ENCODE measurements around the gene SNRPD3.
"Not testable (repeated sequence)": the region's sequence is repeated elsewhere in the genome, so short reads cannot be mapped to it uniquely, and the experiment has no call there.

The SNRPD3 gene

DNA sequence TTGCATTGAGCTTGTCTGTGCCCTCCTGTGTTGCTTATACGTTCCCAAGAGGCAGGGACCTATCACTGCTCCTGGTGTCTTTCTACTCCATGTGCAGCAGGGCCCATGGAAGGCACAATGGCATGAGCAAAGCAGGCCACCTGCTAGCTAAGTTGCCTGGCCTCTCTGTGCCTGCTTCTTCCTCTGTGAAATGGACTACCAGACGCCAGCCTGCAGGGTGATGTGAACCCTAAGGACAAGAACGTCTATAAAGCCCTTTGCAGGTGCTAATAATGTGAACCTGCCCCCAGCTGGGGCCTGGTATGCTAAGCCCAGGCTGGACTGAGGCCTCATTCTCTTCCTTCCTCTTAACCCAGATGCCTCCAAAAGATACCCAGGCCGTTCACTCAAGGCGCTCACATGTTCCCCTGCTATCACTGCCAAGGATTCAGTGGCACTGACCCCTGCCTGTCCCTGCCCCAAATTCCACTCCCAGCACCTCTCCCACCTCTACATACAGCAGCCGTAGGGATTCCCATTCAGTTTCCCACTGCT lies 4.8 kb upstream of the SNRPD3 start:
- H3K27ac ChIP-seq (ENCODE audit: low read length): no peak overlapping the region
- H3K36me3 ChIP-seq (ENCODE audit: control insufficient read depth, insufficient read depth, low read length): peaks cover 18% of the 10 kb centered on the region
- no peak for DNase-seq (ENCODE audit: low read depth, low spot score)
- H3K4me3 ChIP-seq (ENCODE audit: low read length): no peak overlapping the region
- H3K27me3 ChIP-seq (ENCODE audit: control insufficient read depth, insufficient read depth, low read length): no peaks in the 10 kb centered on the region
- no CpG with 5 or more reads among the region's 6 CpGs for WGBS (ENCODE audit: insufficient coverage, insufficient read length)
- no peaks in the 10 kb centered on the region for H3K9me3 ChIP-seq (ENCODE audit: control insufficient read depth, insufficient read depth, low read length)
- no peaks in the 10 kb centered on the region for H3K4me1 ChIP-seq (ENCODE audit: control insufficient read depth, insufficient read depth, low read length)

- H3K4me3 ChIP-seq (ENCODE audit: low read length); H3K27ac ChIP-seq (ENCODE audit: low read length); H3K4me1 ChIP-seq (ENCODE audit: control insufficient read depth, insufficient read depth, low read length); H3K36me3 ChIP-seq (ENCODE audit: control insufficient read depth, insufficient read depth, low read length); DNase-seq (ENCODE audit: low read depth, low spot score); H3K27me3 ChIP-seq (ENCODE audit: control insufficient read depth, insufficient read depth, low read length); H3K9me3 ChIP-seq (ENCODE audit: control insufficient read depth, insufficient read depth, low read length): not testable (repeated sequence)
- no CpG with 5 or more reads among the region's 10 CpGs for WGBS (ENCODE audit: insufficient coverage, insufficient read length)
Measured at GRCh38 chr22:24552503-24553286, 3.1 kb upstream of the SNRPD3 start.

DNA sequence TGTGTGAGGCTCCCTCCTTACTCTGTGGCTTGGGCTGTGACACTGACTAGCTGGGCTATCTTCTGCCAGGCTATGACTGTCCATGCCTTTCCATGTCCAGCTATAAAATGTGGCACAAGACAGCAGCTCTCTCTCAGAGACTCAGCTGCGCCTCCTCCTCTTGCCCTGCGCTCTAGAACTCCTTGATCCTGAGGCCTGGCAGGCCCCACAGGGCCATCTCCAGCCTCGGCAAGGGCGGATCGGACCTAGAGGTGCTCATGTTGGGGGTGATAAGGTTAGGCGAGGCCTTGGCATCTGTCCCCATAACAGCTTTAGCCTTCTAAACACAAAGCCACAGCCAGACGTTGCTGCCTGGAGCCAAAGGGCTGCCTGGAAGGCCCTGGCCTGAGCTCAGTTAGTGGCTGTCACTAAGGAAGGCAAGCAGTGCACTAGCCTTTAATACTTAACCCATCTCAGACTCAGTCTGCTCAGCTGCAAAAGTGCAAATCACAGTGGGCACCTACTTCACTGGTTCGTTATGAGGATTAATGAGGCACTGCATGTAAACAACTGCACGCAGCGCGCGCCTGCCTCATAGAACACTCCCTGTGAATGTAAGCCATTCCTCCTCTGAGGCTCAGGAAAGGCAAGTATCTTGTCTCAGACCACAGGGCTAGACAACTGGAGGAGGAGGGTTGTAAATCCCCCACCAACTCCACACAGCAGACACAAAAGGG lies 2.0 kb upstream of the SNRPD3 start:
- Histone ChIP-seq H3K27me3 (ENCODE audit: control insufficient read depth, insufficient read depth, low read length) (no peaks in the 10 kb centered on the region), H3K4me3 (ENCODE audit: low read length) (peak overlapping the region; percentile 94; the same call in 1 of the 2 replicates), H3K27ac (ENCODE audit: low read length) (no peak overlapping the region), H3K9me3 (ENCODE audit: control insufficient read depth, insufficient read depth, low read length) (no peaks in the 10 kb centered on the region), H3K36me3 (ENCODE audit: control insufficient read depth, insufficient read depth, low read length) (peaks cover 5% of the 10 kb centered on the region), H3K4me1 (ENCODE audit: control insufficient read depth, insufficient read depth, low read length) (no peaks in the 10 kb centered on the region)
- no CpG with 5 or more reads among the region's 12 CpGs for WGBS (ENCODE audit: insufficient coverage, insufficient read length)
- no peak for DNase-seq (ENCODE audit: low read depth, low spot score)

GRCh38 chr22:24554313-24555164 lies 1.3 kb upstream of the SNRPD3 start, which contains the start of gene GUCD1:
Gene GUCD1 (minus strand): TSS chr22:24555138. CDS start chr22:24554991, 147 bp downstream.
- WGBS (ENCODE audit: insufficient coverage, insufficient read length): no CpG with 5 or more reads among the region's 64 CpGs
- peak within 1 kb of the TSS; percentile 94 for H3K4me3 ChIP-seq (ENCODE audit: low read length)
- no peak within 1 kb of the TSS for H3K27ac ChIP-seq (ENCODE audit: low read length)
- no peak for DNase-seq (ENCODE audit: low read depth, low spot score)
- H3K36me3 ChIP-seq (ENCODE audit: control insufficient read depth, insufficient read depth, low read length): peaks cover 12% of the 10 kb centered on the region; the same call in 1 of the 2 replicates
- no peaks in the 10 kb centered on the region for H3K27me3 ChIP-seq (ENCODE audit: control insufficient read depth, insufficient read depth, low read length)
- H3K9me3 ChIP-seq (ENCODE audit: control insufficient read depth, insufficient read depth, low read length): no peaks in the 10 kb centered on the region
- no peaks in the 10 kb centered on the region for H3K4me1 ChIP-seq (ENCODE audit: control insufficient read depth, insufficient read depth, low read length)

DNA sequence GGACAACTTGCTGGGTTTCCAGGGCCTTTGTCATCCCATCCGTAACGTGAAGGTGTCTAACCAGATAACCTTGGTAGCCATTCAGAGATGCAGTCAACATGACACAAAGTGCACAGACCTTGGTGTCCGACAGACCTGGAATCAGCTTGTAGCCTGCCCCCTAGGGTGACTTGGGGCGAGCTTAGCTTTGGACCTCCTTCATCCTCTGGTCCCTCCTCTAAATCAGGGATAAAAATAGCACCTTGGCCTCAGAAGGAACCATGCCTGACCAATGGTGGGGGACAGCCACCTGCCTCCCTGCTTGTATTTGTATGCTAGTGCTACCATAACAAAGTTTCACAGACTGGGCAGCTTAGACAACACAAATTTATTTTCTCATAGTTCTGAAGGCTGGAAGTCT lies 3.7 kb downstream of the SNRPD3 start:
- H3K4me3 ChIP-seq (ENCODE audit: low read length): no peak overlapping the region
- peaks cover 19% of the 10 kb centered on the region; the same call in 1 of the 2 replicates for H3K36me3 ChIP-seq (ENCODE audit: control insufficient read depth, insufficient read depth, low read length)
- DNase-seq (ENCODE audit: low read depth, low spot score): no peak
- H3K27ac ChIP-seq (ENCODE audit: low read length): no peak overlapping the region
- H3K4me1 ChIP-seq (ENCODE audit: control insufficient read depth, insufficient read depth, low read length): no peaks in the 10 kb centered on the region
- no peaks in the 10 kb centered on the region for H3K27me3 ChIP-seq (ENCODE audit: control insufficient read depth, insufficient read depth, low read length)
- no CpG with 5 or more reads among the region's 4 CpGs for WGBS (ENCODE audit: insufficient coverage, insufficient read length)
- no peaks in the 10 kb centered on the region for H3K9me3 ChIP-seq (ENCODE audit: control insufficient read depth, insufficient read depth, low read length)

- no CpG with 5 or more reads among the region's 2 CpGs for WGBS (ENCODE audit: insufficient coverage, insufficient read length)
- Histone ChIP-seq H3K9me3 (ENCODE audit: control insufficient read depth, insufficient read depth, low read length) (no peaks in the 10 kb centered on the region), H3K4me1 (ENCODE audit: control insufficient read depth, insufficient read depth, low read length) (no peaks in the 10 kb centered on the region), H3K27me3 (ENCODE audit: control insufficient read depth, insufficient read depth, low read length) (no peaks in the 10 kb centered on the region), H3K36me3 (ENCODE audit: control insufficient read depth, insufficient read depth, low read length) (peaks cover 20% of the 10 kb centered on the region; the same call in 1 of the 2 replicates), H3K27ac (ENCODE audit: low read length) (no peak overlapping the region), H3K4me3 (ENCODE audit: low read length) (no peak overlapping the region)
- no peak for DNase-seq (ENCODE audit: low read depth, low spot score)
Measured at GRCh38 chr22:24563246-24563645, 7.4 kb downstream of the SNRPD3 start.

DNA sequence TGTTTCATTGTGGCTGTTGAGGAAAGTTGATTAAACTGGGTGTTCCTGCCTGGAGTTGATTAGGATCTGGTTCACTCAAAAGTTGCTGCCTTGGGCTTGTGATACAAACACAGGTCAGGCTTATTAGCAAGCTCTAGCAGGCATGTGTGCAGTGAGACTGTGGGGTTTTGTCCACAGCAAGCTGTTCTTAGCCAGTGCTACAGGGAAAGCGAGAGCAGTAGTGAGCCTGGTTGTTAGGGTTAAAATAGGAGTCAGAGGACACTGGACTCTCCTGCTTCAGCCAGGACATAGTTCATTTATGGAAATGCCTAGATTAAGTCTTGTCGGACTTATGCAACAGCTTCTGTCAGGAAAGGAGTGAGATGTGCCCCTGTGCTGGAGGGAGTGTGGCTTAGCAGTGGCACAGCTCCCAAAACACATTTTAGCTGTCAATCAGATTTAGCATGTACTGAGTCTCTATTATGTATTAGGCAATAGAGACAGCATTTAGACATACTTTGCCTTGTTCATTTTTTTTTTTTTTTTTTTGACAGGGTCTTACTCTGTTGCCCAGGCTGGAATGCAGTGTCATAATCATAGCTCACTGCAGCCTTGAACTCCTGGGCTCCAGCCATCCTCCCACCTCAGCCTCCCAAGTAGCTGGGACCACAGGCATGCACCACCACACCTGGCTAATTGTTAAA lies 8.7 kb downstream of the SNRPD3 start:
- no CpG with 5 or more reads among the region's 2 CpGs for WGBS (ENCODE audit: insufficient coverage, insufficient read length)
- H3K36me3 ChIP-seq (ENCODE audit: control insufficient read depth, insufficient read depth, low read length): peaks cover 20% of the 10 kb centered on the region; the same call in 1 of the 2 replicates
- no peaks in the 10 kb centered on the region for H3K27me3 ChIP-seq (ENCODE audit: control insufficient read depth, insufficient read depth, low read length)
- no peaks in the 10 kb centered on the region for H3K9me3 ChIP-seq (ENCODE audit: control insufficient read depth, insufficient read depth, low read length)
- no peak overlapping the region for H3K4me3 ChIP-seq (ENCODE audit: low read length)
- no peak overlapping the region for H3K27ac ChIP-seq (ENCODE audit: low read length)
- no peaks in the 10 kb centered on the region for H3K4me1 ChIP-seq (ENCODE audit: control insufficient read depth, insufficient read depth, low read length)
- DNase-seq (ENCODE audit: low read depth, low spot score): no peak

DNA sequence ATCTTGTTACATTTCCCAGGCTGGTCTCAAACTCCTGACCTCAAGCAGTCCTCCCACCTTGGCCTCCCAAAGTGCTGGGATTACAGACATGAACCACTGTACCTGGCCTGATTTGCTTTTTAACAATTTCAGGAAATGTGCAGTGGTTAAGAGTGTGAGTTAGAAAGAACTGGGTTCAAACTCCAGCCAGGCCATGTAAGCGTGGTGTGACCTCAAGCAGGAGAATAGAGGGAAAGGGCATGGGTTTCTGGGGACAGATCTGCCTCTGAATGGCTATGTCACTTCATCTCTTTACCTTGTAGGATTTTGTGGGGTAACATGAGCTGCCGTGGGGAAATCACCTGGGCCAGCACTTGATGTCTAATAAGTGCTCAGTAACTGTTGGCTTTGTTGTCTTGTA lies 9.3 kb downstream of the SNRPD3 start:
- Histone ChIP-seq H3K36me3 (ENCODE audit: control insufficient read depth, insufficient read depth, low read length) (peaks cover 22% of the 10 kb centered on the region; the same call in 1 of the 2 replicates), H3K4me1 (ENCODE audit: control insufficient read depth, insufficient read depth, low read length) (no peaks in the 10 kb centered on the region), H3K9me3 (ENCODE audit: control insufficient read depth, insufficient read depth, low read length) (no peaks in the 10 kb centered on the region), H3K4me3 (ENCODE audit: low read length) (no peak overlapping the region), H3K27ac (ENCODE audit: low read length) (no peak overlapping the region), H3K27me3 (ENCODE audit: control insufficient read depth, insufficient read depth, low read length) (no peaks in the 10 kb centered on the region)
- no peak for DNase-seq (ENCODE audit: low read depth, low spot score)
- WGBS (ENCODE audit: insufficient coverage, insufficient read length): no CpG with 5 or more reads among the region's 2 CpGs

- no peak for DNase-seq (ENCODE audit: low read depth, low spot score)
- no peaks in the 10 kb centered on the region for H3K9me3 ChIP-seq (ENCODE audit: control insufficient read depth, insufficient read depth, low read length)
- H3K27ac ChIP-seq (ENCODE audit: low read length): no peak overlapping the region
- no CpG with 5 or more reads among the region's 8 CpGs for WGBS (ENCODE audit: insufficient coverage, insufficient read length)
- peaks cover 18% of the 10 kb centered on the region; the same call in 1 of the 2 replicates for H3K36me3 ChIP-seq (ENCODE audit: control insufficient read depth, insufficient read depth, low read length)
- H3K27me3 ChIP-seq (ENCODE audit: control insufficient read depth, insufficient read depth, low read length): no peaks in the 10 kb centered on the region
- H3K4me3 ChIP-seq (ENCODE audit: low read length): no peak overlapping the region
- H3K4me1 ChIP-seq (ENCODE audit: control insufficient read depth, insufficient read depth, low read length): no peaks in the 10 kb centered on the region
Measured at GRCh38 chr22:24566899-24567511, 11.2 kb downstream of the SNRPD3 start.

Measured in iPS DF 6.9 (cell line).